Endothelial cell of umbilical vein (primary cell): Measurements from ENCODE around the gene CACNA2D2.

Experiments used
- CTCF ChIP-seq, 2 donors: IDR thresholded peaks; 1 replicate in 1 of 2; 2 replicates in 1 of 2; pipeline ENCODE4 v1.5.1; 2011; ENCODE audit warnings: low read length in 2 of 2, mild to moderate bottlenecking in 2 of 2, moderate library complexity in 2 of 2, control low read depth in 1 of 2, inconsistent platforms in 1 of 2, low read depth in 1 of 2; ENCODE audit not compliant: insufficient read depth in 1 of 2; ENCODE audit errors: extremely low read depth in 1 of 2
- POLR2A ChIP-seq: IDR thresholded peaks from 2 replicates; pipeline ENCODE4 v1.6.1; 2012; ENCODE audit warnings: low read depth, mild to moderate bottlenecking, control low read depth, low read length
- POLR2AphosphoS5 ChIP-seq: IDR thresholded peaks from 2 replicates; pipeline ENCODE4 v1.6.1; 2012; ENCODE audit warnings: low read depth, mild to moderate bottlenecking, control low read depth, low read length, moderate library complexity; ENCODE audit not compliant: insufficient read depth
- TF ChIP-seq, protein P1 (sequence below): IDR thresholded peaks from 2 replicates; pipeline ENCODE4 v1.6.1; 2011; ENCODE audit not compliant: insufficient read depth, insufficient read length

DNA sequence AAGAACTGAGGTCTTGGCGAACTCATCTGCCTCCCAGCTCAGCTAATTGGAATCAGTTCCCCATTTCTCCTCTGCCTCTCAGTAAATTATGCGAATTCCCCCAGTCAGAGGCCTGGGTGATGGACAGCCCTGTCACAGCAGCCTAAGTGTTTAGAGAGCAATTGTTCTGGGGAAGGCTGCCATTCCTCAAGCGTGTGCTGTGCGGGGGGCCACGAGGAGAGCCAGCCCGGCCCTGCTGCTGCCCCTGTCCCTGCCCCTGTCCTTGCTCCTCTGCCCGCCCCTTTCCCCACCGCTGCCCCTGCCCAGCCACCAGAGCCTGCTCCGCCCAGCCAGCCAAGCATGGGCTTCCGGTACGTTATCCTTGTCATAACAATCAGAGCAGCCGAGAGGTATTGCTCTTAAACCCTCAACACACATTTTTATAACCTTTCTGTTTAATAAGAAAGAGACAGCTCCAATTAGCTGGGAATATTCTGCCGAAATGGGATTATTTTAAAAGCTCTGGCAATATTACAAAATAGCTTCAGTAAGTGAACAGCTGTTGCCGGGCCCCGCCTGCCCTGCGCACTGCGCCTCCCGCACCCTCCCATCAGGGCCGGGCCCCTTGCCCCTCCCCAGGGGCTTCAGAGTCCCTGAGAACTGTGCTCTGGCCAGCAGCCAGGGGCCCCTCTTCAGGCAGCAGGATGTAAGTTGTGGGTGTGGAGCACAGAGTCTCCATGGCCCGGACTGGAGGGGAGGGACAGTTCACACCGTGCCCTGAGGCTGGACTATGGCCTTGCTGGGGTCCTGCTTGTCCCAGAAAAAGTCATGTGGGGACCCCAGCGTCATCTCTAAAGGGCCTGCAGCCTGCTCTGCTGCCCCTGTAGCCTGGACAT lies 12.4 kb upstream of the CACNA2D2 start:
- TF ChIP-seq CTCF (IDR thresholded peaks at IDR 0.05; ENCODE audit: extremely low read depth in 1 of 2, insufficient read depth in 1 of 2, low read depth in 1 of 2, low read length in 2 of 2), result no peak
- TF ChIP-seq, protein P1, sequence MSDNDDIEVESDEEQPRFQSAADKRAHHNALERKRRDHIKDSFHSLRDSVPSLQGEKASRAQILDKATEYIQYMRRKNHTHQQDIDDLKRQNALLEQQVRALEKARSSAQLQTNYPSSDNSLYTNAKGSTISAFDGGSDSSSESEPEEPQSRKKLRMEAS, result no peak
- no peak for TF ChIP-seq POLR2AphosphoS5
- TF ChIP-seq POLR2A, result no peak
